Activated CD8-positive, alpha-beta memory T cell treated with anti-CD3 and anti-CD28 coated beads, Interleukin-2, amount 50 U/mL, for 24 hours (primary cell): Measurements from ENCODE around the gene RPL32.
"Not testable (repeated sequence)": the region's sequence is repeated elsewhere in the genome, so short reads cannot be mapped to it uniquely, and the experiment has no call there.

Source experiments
- DNase-seq: peaks from one replicate; pipeline ENCODE4 v3.0.0-alpha.2; 2020; ENCODE audit errors: extremely low read depth

RPL32 gene

DNA sequence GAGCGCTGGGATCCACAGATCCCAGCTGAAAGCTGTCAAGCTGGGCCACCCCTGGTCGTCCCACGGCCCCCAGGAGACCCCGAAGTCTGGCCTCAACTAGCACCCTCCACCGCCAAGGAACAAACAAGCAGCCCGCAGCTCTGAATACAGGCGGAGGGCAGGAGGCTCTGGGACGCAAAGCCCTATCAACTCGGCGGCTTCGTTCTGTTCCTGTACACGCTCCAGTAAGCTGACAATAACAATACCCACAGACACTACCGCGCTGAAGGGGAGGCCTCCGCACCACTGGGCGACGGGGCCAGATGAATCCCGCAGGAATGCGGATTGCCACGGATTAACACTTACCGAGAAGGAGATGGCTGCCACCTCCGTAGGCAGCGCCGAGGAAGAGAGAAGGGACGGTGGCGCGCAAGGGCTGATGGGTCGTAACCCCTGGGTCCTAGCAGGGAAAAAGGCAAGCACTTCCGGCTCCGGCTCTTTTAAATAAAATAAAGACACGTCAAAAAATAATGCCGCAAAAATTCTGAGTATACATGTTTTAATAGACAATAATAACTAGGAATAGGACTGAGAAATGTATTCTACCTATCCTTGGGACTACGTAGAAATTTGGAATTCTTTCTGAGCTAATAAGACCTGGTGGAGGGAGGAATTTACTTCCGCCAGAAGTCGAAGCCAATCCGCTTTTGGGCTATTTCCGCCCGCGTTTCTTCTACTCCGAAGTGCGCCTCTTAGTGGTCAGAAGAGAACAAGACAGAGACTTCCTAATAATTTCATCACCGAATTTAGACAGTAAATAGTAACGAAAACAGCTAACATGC lies at the start of gene RPL32:
RPL32 (minus strand) TSS at position 417 of the 821 bp plus-strand sequence. CDS start 1,328 bp downstream, outside the sequence.
- peak; percentile 66 for DNase-seq

DNA sequence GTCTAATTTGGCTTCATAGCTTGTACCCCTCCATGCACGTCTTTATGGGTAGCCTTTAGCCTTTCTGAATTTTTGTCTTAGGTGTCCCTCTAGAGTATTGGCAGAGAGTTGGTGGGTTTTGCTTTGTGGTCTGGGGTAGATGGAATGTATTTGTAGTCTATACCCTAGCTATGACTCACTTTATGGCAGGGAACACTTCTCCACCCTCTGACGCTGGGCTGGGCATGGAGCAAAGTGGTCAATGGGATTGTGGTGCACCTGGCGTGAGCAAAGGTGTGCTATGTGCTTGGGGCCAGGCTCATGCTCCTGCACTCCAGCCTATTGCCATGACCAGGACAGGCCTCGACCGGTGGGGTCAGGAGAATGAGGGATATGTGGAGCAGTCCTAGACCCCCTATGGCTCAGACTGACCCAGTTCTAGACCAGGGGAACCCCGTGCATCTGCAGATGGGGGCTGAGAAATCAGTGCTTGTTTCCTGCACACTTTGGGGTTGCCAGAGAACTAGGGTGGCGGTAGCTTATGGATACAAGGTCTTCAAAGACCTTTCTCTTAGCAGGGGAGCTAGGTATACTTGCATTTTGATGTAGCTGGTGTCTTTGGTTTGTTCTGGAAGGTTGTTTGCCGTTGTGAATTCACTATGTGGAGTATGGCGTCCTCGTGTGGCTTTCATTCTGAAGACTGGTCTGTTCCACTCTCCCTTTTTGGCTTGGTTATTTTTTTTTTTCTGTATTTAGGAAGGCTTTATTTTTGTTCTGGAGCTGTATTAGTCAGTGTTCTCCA lies 49.4 kb upstream of the RPL32 start:
- no peak for DNase-seq

DNA sequence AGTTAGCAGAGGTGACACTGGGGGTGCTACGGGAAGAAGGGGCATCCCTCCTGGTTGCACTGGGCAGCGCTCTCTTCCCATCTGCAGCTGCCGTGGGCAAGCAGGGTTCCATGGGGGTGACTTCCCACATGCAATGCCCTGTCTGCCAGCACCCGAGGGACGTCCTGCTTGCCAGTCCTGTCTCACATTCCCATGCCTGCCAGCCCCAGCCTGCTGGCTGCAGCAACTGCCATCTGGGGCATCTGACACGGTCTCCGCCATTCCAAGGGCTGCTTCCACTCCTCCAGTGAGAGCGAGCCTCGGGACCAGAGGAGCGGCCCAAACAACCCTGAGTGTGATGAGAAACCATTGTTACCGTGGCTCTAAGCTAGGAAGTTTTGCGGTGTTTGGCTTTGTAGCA lies 45.4 kb upstream of the RPL32 start:
- no peak for DNase-seq

DNA sequence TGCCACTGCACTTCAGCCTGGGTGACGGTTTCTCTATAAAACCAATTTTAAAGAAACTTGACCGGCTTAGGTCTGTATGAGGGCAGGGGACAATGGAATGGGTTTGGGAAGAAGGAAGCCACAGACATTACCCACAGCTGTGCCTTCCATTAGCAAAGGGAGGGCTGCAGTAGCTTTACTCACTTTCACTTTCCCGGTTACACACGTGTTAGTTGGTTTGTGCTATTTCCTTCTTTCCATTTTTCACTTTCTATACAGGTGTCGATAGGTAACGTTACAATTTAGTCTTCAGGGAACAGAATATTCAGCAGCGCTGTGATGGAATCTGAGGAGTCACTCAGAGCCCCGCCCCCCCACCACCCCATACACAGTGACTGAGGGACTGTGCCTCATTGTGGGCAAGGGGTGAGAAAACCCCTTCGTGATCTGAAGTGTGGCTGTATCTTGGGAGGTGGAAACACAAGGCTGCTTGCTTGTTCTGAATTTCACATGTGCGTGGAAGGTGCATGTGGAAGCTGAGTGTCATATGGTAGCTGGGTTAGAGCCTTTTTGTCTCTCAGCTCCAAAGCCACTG lies 44.8 kb upstream of the RPL32 start:
- DNase-seq: no peak

DNA sequence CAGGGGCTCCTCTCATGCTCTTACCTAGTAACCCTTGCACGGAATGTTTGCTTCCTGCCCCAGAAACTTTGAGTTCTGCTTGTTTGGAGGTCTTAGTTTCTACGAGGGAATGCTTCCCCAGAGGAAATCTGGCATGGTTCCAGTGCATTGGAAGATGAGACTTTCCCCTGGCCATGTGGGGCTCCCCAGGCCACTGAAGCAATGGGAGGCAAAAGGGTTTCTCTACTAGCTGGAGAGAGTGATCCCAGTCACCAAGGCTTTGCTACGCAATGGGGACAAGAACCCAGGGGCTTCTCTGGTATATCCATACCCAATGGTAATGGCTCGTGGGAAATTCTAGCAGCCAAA lies 44.2 kb upstream of the RPL32 start:
- no peak for DNase-seq

DNA sequence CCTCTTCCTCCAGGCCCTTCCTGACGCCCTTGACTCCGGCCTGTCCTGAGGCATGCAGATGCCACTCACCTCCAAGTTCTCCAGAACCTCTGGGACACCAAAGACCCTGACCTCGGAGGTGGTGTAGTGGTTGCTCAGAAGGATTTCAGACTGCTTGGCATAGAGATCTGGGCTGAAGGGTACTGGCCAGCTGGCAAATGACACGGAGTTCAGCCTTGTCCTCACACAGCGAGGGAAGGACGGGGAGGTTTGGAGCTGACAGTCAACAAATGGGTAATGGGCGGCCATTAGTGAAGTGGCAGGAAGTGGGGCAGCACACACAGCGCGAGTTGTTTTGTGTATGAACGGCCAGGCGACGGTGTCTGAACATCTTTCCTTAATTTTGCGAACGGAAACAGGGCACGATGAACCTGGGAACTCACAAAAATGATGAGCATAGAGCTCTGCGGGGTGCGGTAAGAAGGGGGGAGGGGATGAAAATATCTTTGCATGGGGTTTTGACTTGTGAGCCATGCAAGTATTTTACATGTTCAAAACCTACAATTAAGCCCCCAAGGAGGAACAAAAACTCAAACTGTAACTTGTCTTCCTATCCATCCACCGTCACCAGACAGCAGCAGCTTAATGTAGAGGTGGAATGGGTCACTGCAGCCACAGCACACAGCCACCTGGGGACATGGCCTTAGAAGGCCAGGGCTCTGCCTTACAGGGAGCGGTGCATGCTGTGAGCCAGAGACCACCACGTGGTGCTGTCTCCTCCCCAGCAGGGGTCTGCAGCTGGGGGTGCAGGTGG lies 43.6 kb upstream of the RPL32 start:
- DNase-seq: no peak

DNA sequence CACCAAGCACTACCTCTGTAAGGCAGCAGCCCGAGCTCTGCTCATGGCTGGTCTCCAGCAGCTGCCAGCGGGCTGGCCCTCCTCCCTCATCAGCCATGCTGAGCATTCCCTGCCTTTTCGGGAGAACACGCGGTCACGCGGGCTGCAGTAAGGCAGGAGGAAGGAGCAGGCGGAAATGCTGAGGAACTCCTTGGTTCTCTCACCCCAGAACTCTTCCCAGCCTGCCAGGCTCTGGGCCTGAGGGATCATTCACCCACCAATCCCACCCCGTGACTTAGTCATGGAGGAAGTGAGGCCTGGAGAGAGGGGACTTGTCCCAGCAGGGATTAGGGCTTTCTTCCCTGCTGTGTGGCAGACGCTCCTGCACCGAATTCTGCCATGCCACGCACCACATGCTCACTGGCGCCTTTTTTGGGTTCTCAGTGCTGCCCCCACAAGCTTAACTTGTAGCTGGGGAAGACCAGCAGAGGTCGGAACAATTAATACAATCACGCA lies 42.9 kb upstream of the RPL32 start:
- DNase-seq: no peak

DNA sequence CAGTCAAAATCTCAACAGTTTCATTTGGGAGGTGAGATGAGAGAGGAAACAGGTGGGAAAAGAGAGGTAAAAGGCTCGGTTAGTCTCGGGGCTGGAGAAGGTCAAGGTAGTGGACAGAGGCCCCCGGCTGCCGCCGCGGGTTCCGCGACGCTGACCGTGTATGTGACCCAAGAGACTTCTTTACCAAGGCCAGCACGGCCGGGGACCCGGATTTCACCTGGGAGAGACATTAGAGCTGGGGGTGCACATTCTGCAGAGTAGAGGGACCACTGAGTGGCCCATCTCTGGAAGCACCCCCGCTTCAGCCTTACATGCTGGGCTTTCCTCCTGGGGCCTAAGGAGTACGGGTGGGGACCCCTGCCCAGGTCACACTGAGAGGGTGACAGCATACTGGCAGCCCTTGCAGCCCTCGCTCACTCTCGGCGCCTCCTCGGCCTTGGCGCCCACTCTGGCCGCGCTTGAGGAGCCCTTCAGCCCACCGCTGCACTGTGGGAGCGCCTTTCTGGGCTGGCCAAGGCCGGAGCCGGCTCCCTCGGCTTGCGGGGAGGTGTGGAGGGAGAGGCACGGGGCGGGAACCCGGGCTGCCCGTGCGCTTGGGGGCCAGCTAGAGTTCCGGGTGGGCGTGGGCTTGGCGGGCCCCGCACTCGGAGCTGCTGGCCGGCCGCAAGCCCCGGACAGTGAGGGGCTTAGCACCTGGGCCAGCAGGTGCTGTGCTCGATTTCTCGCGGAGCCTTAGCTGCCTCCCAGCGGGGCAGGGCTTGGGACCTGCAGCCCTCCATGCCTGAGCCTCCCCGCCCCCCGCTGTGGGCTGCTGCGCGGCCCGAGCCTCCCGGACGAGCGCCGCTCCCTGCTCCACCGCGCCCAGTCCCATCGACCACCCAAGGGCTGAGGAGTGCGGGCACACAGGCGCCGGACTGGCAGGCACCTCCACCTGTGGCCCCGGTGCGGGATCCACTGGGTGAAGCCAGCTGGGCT lies 41.3 kb upstream of the RPL32 start:
- no peak for DNase-seq

DNA sequence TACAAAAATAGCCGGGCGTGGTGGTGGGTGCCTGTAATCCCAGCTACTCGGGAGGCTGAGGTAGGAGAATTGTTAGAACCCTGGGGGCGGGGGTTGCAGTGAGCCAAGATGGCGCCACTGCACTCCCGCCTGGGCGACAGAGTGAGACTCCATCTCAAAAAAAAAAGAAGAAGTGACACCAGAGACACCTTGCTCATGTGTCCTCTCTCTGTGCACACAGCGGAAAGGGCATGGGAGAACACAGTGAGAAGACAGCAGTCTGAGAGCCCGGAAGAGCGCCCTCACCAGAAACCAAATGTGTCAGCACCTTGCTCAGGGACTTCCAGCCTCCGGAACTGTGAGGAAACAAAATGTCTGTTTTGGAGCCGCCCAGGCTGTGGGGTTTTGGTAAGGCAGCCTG lies 40.5 kb upstream of the RPL32 start:
- not testable (repeated sequence) for DNase-seq

DNA sequence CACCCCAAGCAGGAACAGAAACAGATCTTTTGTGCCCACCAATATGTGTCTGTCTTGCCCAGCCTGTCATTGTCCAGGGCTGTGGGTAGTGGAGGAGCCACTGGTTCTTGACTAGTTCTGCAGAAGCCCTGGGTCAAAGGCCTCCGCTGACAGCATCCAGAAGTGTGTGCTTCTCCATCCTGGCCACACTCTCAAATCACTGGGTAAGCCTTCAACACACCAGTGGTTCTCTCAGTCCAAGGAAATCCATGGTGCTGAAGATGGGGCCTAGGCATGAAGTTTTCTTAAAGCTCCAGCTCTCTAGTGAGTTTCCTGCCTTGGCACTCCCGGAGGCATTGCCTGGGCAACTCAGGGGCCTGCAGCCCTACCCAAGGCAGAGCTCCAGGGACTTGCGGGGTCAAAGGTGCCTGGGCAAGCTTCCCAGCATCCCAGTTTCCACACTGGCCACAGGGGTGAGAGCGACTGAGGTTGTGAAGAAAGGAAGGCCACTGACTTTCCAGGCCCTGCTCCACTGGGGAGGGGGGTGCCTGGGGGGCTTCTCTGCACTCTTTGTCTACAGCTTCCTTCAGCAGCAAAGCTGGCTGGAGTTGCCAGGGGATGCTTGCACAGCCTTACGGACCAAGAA lies 37.9 kb upstream of the RPL32 start:
- no peak for DNase-seq

DNA sequence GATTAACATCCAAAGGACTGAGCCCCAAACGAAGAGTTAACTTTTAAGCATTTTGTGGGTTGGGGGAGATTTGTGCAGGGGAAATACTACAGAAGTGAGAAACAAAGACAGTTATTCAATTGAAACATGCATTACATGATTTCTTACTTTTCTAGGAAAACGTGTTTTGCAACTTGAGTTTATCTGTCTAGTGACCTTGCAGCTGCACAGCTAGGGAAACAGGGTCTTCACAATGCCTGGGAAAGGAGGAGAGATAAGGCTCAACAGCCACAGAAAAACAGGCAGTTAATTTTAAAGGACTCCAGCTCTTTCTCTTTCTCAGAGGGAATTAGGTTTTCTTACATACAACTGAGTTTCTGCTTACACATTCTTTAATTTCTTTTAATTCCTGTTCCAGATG lies 37.4 kb upstream of the RPL32 start:
- not testable (repeated sequence) for DNase-seq

DNA sequence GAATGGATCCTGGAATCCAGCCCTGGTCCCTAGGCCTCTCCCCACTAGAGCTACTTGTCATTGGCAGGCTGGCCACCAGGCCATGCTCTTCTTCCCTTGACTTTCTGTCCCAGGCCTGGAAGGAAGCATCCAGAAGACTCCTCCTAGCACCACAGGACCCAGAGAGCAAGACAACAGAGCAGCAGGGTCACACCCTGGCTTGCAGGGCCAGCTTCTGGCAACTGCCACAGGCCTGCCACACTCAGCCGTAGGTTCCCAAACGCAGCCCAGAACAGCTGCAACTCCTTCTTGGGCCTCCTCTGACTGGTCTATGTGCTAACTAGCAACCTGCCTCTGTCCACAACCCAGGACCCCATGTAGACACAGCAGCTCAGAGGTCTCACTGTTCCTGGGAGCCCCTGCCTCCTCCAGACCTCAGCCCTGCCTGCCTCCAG lies 36.8 kb upstream of the RPL32 start:
- DNase-seq: no peak

DNA sequence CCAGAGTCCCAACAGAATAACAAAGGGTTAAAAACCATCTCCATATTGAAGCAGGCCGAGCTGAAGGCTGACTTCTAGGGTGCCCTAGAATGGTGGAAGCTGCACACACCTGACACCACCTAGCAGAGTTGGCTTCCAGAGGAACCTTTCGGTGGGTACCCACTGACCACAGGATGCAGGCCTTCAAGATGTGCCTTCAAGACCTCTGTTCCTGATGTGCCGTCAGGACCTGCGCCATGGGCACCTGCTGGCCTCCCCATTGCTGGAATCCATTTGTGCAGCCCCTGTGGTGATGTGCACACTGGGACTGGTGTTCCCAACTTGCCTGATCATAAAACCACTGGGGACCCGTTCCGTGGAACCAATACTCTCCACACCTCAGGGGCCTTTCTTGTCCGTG lies 35.7 kb upstream of the RPL32 start:
- no peak for DNase-seq

DNA sequence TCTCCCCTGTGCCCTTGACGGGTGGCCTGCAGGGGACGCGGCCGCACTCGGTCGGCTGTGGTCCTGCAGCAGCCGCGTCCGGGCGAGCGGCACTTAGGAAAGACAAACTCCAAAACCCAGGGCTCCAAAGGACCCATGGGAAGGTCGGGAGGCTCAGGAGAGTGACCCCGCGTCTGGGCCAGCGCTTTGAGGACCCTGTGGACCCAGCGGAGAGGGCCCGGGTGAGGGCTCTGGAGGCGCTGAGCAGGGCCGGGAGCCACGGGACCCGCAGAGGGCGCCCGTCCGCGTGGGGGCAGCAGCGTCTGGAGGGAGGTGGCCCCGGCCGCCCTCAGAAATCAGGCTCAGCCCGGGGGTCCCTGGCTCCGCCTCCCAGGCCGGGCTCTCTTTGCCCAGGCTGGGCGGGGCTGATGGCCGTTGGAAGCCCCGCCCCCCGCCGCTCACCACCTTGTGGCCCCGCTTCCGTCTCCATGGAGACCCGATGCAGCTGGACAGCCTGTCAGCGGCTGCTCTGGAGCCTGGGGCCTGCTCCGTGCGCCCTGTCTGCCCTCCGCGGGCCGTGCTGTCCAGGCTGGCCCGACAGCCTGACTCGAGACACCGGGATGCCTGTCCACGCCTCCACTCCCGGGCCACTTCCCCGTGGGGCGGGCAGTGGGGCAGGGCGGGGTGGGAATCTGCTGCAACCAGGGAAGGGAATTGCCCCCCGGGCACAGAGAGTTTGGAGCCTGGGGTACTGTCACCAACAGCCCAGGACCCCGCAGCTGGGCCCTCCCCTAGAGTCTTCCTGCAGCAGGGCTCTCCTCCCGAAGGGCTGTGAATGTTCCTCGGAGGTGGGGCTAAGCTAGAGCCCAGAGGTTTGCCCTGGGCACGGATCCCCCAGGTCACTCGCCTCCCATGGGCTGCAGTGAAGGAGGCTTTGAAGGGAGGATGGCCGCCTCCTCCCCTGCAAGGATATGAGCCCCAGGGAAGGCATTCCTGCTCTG lies 34.8 kb upstream of the RPL32 start:
- DNase-seq: no peak

DNA sequence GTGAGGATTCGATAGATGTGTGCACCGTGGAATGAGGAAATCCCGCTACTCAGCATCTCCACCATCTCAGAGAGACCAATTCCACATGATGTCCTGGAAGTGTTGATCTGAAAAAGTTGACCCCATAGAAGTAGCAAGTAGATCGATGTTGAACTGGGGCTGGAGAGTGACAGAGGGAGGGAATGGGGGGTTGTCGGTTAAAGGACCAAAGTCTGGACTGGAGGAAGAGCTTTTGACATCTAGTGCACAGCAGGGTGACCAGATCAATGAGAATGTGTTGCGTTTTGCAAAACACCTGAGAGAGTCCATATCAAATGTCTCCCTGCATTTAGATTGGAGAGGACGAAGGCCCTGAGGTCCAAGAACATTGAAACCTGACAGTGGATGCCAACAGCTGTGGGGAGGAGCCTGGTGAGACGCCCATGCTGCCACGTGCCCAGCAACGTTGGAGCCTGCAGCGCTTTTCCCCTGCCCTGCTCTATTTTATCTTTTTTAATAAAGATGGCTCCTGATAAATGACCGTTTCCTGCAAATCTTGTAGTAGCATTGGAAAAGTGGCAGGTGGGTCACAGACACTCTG lies 30.1 kb upstream of the RPL32 start:
- no peak for DNase-seq

DNA sequence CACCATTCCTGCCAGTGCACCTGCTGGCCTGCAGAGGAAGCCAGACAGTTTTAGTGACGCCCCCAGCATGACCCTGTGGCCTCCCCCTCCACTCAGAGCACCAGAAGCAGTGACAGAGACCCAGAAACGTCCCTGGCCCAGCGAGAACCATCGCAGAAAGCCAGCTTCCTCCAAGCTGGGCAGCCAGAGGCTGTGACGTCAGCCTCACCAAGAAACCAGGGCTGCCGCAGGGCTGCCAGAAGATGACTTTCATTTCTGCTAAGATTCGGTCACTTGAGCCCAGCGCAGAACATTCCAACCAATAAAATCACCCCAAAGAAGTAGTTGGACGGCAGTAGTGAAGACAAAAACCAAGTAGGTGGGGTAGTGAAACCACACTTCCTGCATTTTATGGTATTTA lies 29.6 kb upstream of the RPL32 start:
- no peak for DNase-seq

DNA sequence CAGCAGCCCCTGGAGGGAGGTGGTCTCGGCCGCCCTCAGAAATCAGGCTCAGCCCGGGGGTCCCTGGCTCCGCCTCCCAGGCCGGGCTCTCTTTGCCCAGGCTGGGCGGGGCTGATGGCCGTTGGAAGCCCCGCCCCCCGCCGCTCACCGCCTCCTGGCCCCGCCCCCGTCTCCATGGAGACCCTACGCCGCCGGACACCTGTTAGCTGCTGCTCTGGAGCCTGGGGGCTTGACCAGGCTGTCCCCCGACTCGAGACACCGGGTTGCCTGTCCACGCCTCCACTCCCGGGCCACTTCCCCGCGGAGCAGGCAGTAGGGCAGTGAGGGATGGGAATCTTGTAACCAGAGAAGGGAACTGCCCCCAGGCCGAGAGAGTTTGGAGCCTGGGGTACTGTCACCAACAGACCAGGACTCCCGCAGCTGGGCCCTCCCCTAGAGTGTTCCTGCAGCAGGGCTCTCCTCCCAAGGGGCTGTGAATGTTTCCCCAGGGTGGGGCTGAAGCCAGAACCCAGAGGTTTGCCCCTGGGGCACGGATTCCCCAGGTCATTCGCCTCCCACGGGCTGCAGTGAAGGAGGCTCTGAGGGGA lies 27.8 kb upstream of the RPL32 start:
- no peak for DNase-seq
